Stimulated activated naive B cell treated with anti-CD40 and anti-IgM and Interleukin-4, amounts not matched to agents 10 μg/mL and 1 μg/mL and 100 μg/mL, for 72 hours (primary cell): ENCODE results near the gene VSTM2B.

Source experiments
- ATAC-seq, 2 donors: fragments of 150-1000 bp; cut with Tn5 transposase; replicated peaks; 2 replicates each; pipeline ENCODE4 v1.10.0; 2021; ENCODE audit warnings: moderate library complexity in 1 of 2
- DNase-seq: peaks from one replicate; pipeline ENCODE4 v3.0.0; 2021
- H3K27ac Mint-ChIP-seq: one replicate; pipeline ENCODE4 v1.8.0; 2022; ENCODE audit warnings: mild to moderate bottlenecking, mixed read lengths
- H3K27me3 Mint-ChIP-seq, 2 donors: one replicate each; pipeline ENCODE4 v1.8.0; 2022; ENCODE audit warnings: mixed read lengths in 2 of 2
- H3K36me3 Mint-ChIP-seq, 2 donors: one replicate each; pipeline ENCODE4 v1.8.0; 2022; ENCODE audit warnings: mixed read lengths in 2 of 2, mild to moderate bottlenecking in 1 of 2
- H3K4me1 Mint-ChIP-seq, 2 donors: one replicate each; pipeline ENCODE4 v1.8.0; 2022; ENCODE audit warnings: mixed read lengths in 2 of 2, mild to moderate bottlenecking in 1 of 2
- H3K4me3 Mint-ChIP-seq, 2 donors: one replicate each; pipeline ENCODE4 v1.8.0; 2022; ENCODE audit warnings: mild to moderate bottlenecking in 2 of 2, mixed read lengths in 2 of 2, moderate library complexity in 1 of 2
- H3K9me3 Mint-ChIP-seq, 2 donors: one replicate each; pipeline ENCODE4 v1.8.0; 2022; ENCODE audit warnings: mixed read lengths in 2 of 2, mild to moderate bottlenecking in 1 of 2

The VSTM2B gene

DNA sequence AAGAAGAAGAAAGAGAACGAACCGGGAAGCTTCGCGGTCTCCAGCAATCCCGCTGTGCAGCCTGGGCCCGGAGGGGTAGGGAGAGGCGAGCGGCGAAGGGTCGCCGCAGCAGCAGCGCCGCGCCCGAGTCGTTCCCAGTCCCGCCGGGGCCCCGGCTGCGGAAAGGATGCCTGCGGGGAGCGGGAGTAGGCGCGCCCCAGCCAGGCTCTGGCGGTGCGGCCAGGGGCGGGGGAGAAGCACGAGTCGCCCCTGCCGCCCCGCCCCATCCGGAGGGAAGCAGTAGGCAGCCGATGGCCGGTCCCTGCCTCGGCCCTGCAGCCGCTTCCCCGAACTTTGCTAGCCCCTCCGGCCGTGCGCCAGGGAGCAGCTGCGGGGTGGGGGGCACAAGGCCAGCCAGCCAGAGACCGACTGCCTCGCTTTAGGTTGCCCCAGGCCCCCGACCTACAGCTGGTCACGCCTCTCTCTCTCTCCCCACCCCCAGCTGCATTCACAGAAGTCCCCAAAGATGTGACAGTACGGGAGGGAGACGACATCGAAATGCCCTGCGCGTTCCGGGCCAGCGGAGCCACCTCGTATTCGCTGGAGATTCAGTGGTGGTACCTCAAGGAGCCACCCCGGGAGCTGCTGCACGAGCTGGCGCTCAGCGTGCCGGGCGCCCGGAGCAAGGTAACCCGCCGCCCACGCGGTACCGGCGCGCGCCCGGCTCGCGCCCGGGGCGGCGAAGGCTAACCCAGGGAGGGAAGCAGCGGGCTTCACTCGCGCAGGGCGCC lies 1.1 kb downstream of the VSTM2B start:
- peaks cover 24 to 37% of the 10 kb centered on the region in 2 donors for H3K4me1 Mint-ChIP-seq
- peaks cover 2 to 13% of the 10 kb centered on the region in 2 donors for H3K36me3 Mint-ChIP-seq
- peak overlapping the region; percentile 75 for H3K27ac Mint-ChIP-seq
- DNase-seq (no peak), ATAC-seq (no peak)
- H3K27me3 Mint-ChIP-seq = peaks cover 62 to 83% of the 10 kb centered on the region in 2 donors
- H3K4me3 Mint-ChIP-seq = peak overlapping the region; percentile 39 to 76
- peaks cover 5 to 7% of the 10 kb centered on the region in 2 donors for H3K9me3 Mint-ChIP-seq

DNA sequence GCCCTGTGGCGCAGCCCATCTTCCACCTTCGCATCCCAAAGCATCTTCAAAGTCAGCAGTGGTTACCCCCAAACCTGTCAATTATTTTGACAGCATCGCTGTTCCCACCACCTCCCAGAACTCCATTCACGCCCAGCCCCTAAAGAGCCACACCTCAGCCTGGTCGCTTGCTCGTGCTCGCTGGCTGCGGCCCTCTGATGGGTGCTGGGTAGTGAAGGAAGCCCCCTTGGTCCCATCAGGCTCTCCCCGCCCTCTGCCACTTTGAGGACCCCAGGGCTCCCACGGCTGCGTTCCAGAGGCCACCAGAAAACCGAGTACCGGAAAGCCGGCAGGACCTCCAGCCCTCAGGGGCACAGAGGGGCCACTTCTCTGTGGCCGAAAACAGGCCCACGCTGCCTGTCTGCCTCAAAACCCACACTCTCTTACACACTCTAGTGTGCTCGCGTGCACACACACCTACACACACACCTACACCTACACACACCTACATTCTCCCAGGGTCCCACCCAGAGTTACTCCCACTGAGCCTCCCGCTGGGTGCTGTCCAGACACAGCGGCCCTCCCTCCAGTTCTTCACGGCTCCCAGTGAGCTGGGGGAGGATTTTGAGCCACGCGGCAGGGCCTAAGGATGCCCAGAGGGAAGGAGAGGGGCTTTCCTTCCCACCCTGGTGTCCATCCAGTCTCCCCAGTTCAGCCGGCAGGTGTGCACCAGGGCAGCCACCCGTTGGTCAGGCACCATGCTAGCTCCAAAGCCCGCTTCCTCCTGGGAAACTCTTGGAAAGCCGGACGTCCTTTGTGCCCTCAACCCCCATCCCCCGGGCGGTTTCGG lies 1.9 kb downstream of the VSTM2B start:
- Mint-ChIP-seq H3K9me3 (peaks cover 5 to 7% of the 10 kb centered on the region in 2 donors), H3K27me3 (peaks cover 68 to 87% of the 10 kb centered on the region in 2 donors), H3K4me1 (peaks cover 24 to 37% of the 10 kb centered on the region in 2 donors), H3K4me3 (peak overlapping the region; percentile 59 to 76), H3K36me3 (peaks cover 2 to 13% of the 10 kb centered on the region in 2 donors), H3K27ac (peak overlapping the region; percentile 86)
- ATAC-seq (no peak), DNase-seq (no peak)

DNA sequence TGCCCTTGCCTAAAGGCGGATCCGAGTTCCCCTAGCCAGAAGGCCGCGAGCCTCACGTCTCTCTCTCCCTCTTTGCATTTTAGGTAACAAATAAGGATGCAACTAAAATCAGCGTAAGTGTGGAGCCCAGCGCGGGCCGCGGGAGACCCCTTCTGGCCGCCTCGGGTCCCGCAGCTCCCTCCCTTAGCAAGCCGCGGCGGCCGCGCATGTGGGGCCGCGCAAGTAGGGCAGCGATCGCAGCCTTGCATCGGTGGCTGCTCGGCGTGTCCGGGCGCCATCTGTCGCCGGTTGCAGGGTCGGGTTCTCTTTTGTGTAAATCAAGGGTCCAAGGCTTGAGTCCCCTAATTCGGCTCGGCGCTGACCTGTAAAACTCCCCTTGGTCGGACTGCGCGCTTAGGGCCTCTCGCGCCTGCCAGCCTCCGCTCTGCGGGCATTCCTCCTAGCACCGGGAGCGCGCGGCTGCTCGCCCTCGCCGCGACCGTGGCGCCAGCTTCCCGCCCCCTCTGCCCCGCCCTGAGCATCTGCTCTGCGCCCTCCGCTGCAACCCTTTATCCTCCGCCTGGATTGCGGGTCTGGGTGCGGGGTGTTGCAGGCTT lies 2.7 kb downstream of the VSTM2B start:
- Mint-ChIP-seq H3K27ac (peak overlapping the region; percentile 86), H3K9me3 (peaks cover 2 to 7% of the 10 kb centered on the region in 2 donors), H3K27me3 (peaks cover 65 to 87% of the 10 kb centered on the region in 2 donors), H3K36me3 (peaks cover 2 to 13% of the 10 kb centered on the region in 2 donors), H3K4me3 (peak overlapping the region; percentile 59 to 76), H3K4me1 (peaks cover 24 to 37% of the 10 kb centered on the region in 2 donors)
- DNase-seq (peak; percentile 48), ATAC-seq (peak; percentile 78 to 85)

DNA sequence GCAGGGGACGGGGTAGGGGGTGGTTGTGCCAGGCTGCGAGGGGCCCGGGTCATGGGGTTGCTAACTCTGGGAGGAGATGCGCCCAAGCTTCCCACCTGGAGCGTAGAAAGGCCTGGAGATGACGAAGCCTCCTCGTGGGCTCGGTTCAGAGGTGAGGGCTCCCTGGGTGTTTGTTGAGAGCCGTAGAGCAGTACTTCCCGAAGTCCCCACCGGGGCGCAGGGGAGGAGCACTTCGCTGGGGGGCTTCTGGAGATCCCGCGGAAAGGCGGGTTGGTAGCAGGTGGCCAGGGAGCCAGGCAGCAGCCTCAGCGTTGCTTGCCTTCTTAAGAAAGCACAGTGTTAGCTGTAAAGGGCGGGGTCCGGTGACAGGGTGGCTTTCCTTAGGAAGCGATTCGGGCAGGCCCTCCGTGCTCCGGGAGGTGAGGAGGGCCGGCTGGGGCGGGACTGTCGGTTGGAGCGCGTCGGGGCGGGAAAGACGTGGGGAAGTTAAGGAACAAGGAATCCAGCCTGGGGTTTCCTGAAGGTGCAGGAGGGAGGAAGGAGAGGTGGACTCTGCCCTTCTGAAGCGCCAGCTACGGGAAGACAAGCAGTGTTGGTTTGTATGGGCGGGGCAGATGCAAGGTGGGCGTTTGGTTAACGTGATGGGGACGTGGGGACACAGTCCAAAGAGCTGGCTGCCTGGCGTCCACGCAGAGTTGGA lies 3.3 kb downstream of the VSTM2B start:
- Mint-ChIP-seq H3K27me3 (peaks cover 68 to 87% of the 10 kb centered on the region in 2 donors), H3K4me3 (peak overlapping the region; percentile 44 to 59), H3K36me3 (peaks cover 2 to 13% of the 10 kb centered on the region in 2 donors), H3K9me3 (peaks cover 0 to 7% of the 10 kb centered on the region in 2 donors), H3K27ac (peak overlapping the region; percentile 74), H3K4me1 (peaks cover 24 to 37% of the 10 kb centered on the region in 2 donors)
- no peak for DNase-seq
- no peak for ATAC-seq

DNA sequence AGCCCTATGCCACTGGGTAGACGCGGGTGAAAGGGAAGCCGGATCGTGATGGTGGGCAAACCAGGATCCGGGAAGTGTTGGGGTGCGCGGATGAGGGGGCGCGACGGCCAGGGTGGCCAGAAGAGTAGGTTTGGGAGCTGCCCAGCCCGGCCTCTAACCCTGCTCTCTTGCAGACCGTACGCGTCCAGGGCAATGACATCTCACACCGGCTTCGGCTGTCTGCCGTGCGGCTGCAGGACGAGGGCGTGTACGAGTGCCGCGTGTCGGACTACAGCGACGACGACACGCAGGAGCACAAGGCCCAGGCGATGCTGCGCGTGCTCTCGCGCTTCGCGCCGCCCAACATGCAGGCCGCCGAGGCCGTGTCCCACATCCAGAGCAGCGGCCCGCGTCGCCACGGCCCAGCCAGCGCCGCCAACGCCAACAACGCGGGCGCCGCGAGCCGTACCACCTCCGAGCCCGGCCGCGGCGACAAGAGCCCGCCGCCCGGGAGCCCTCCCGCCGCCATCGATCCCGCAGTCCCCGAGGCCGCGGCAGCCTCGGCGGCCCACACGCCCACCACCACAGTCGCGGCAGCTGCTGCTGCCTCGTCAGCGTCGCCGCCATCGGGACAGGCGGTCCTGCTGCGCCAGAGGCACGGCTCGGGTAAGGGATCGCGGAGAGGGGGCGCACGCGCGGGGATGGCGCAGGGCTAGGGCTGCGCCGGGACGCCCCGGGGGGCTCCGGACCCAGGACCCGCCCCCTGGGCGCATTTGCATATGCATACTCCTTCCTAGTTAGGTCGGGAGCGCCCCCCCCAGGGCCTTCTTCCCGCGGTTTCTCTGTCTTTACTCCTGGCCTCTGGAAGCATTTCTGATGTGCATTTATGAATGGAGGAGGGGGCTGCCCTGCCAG lies 4.1 kb downstream of the VSTM2B start:
- peak overlapping the region; percentile 39 to 44 for H3K4me3 Mint-ChIP-seq
- peaks cover 64 to 85% of the 10 kb centered on the region in 2 donors for H3K27me3 Mint-ChIP-seq
- H3K36me3 Mint-ChIP-seq = peaks cover 2 to 13% of the 10 kb centered on the region in 2 donors
- ATAC-seq = no peak
- H3K27ac Mint-ChIP-seq = peak overlapping the region; percentile 74
- H3K9me3 Mint-ChIP-seq = peaks cover 0 to 7% of the 10 kb centered on the region in 2 donors
- DNase-seq = no peak
- H3K4me1 Mint-ChIP-seq = peaks cover 24 to 37% of the 10 kb centered on the region in 2 donors

DNA sequence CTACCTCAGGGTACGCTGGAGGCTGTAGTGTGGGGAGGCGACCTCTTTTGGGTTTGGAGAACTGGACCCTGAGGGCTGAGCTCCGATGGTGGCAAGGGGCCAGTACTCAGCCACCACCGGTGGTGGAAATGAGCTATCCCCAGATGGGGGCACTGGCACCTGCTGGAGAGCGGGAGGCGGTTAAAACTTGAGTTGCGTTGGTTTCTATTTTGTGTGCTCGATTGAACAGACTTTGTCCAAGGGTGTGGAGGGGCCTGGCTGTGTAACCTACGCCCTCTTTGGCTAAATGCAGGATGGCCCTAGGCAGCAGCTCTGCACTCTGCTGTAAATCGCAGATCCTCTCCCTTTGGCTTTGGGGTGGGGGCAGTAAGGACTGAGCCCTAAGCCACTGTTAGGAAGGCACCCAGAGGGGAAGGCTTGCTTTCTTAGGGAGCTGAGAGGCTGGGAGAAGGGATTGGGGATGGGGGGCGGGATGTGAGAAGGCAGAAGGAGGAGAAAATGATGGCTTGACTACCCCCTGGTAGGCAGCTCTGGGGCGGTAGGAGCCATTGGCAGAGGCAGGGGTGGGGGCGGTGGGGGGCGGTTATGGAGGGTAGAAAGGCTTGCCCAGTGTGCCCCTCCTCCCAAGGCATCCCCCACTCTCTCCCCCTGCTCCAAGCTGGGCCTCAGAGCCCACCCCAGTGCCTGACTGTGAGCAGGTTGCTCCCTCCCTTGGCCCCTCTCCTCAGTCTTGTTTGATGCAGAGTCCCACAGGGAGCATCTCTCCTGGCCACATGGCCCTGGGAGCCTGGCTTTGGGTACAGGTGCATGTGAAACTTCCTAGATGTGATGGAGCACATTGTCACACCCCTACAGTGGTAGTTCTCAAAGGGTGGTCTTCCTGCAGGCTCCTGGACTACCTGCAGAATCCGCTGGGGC lies 5.0 kb downstream of the VSTM2B start:
- Mint-ChIP-seq H3K4me3 (peak overlapping the region in 1 of 2 donors; percentile 39), H3K4me1 (peaks cover 21 to 32% of the 10 kb centered on the region in 2 donors), H3K27me3 (peaks cover 63 to 84% of the 10 kb centered on the region in 2 donors), H3K9me3 (peaks cover 0 to 7% of the 10 kb centered on the region in 2 donors), H3K27ac (no peak overlapping the region), H3K36me3 (peaks cover 0 to 13% of the 10 kb centered on the region in 2 donors)
- ATAC-seq (no peak), DNase-seq (no peak)

DNA sequence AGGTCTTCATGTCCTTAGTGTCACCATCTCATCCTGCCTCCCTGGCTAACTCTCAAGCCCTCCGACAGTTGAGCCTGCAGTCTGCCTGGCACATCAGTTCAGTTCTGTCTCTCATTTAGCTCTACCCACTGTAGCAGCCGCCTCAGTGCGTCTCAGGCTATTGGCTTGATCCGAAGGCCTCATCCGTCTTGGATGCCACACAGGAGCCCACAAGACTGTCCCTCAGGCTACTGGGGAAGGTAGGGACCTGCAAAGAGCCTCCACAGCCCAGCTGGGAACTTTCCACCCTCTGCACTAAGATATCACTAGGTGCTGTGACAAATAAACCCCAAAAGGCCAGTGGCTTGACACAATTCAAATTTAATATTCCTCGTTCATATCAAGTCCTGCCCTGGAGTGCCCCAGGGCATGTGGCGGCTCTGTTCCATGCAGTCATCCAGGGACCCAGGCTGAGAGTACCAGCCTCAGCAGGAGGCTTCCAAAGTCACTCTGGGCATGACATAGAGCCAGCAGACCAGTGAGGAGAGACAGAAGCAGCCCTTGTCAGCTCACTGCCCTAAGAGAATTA lies 5.7 kb downstream of the VSTM2B start:
- Mint-ChIP-seq H3K27ac (no peak overlapping the region), H3K36me3 (peaks cover 0 to 13% of the 10 kb centered on the region in 2 donors), H3K9me3 (peaks cover 0 to 7% of the 10 kb centered on the region in 2 donors), H3K4me1 (peaks cover 21 to 32% of the 10 kb centered on the region in 2 donors), H3K27me3 (peaks cover 63 to 85% of the 10 kb centered on the region in 2 donors), H3K4me3 (no peak overlapping the region)
- DNase-seq (no peak), ATAC-seq (no peak)

DNA sequence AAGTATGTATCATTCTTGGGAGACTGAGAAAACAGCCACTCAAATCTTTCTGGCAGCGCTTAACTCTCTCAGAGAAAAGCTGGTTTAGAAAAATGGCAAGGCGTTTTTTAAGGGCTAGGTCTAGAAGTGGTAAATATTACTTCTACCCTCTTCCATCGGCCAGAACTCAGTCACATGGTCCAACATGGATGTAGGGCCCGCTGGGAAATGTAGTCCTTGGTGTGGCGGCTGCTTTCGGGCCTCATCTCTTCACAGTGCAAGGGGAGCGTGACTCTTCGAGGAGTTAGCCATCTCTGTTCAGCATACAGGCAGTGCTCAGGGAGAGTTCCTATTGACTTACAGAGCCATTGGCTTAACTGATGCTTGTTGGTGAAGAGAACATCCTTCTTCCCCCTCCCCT lies 6.3 kb downstream of the VSTM2B start:
- Mint-ChIP-seq H3K9me3 (peaks cover 0 to 7% of the 10 kb centered on the region in 2 donors), H3K27ac (no peak overlapping the region), H3K4me1 (peaks cover 21 to 30% of the 10 kb centered on the region in 2 donors), H3K27me3 (peaks cover 63 to 83% of the 10 kb centered on the region in 2 donors), H3K4me3 (no peak overlapping the region), H3K36me3 (peaks cover 0 to 13% of the 10 kb centered on the region in 2 donors)
- DNase-seq = no peak
- no peak for ATAC-seq

DNA sequence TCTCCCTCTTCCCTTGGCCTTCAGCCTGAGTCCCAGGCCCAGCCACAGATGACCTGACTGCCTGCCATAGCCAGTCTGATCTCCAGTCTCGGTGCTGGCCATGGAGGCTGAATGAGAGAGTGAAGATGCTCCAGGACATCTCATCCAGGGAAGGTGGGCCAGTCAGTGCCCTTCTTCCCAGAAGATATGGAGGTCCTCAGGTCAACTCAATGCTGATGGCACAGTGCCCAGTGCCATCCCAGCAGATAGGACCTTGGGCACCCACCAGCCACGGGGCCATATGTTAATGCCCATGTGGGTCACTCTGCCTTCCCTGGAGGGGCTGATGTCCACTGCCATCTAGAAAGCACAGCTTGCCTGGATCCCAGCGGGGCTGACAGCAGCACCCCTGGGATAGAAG lies 7.2 kb downstream of the VSTM2B start:
- Mint-ChIP-seq H3K36me3 (peaks cover 0 to 11% of the 10 kb centered on the region in 2 donors), H3K4me3 (no peak overlapping the region), H3K4me1 (peaks cover 17 to 21% of the 10 kb centered on the region in 2 donors), H3K27ac (no peak overlapping the region), H3K9me3 (peaks cover 0 to 5% of the 10 kb centered on the region in 2 donors), H3K27me3 (peaks cover 57 to 74% of the 10 kb centered on the region in 2 donors)
- DNase-seq = no peak
- no peak for ATAC-seq

DNA sequence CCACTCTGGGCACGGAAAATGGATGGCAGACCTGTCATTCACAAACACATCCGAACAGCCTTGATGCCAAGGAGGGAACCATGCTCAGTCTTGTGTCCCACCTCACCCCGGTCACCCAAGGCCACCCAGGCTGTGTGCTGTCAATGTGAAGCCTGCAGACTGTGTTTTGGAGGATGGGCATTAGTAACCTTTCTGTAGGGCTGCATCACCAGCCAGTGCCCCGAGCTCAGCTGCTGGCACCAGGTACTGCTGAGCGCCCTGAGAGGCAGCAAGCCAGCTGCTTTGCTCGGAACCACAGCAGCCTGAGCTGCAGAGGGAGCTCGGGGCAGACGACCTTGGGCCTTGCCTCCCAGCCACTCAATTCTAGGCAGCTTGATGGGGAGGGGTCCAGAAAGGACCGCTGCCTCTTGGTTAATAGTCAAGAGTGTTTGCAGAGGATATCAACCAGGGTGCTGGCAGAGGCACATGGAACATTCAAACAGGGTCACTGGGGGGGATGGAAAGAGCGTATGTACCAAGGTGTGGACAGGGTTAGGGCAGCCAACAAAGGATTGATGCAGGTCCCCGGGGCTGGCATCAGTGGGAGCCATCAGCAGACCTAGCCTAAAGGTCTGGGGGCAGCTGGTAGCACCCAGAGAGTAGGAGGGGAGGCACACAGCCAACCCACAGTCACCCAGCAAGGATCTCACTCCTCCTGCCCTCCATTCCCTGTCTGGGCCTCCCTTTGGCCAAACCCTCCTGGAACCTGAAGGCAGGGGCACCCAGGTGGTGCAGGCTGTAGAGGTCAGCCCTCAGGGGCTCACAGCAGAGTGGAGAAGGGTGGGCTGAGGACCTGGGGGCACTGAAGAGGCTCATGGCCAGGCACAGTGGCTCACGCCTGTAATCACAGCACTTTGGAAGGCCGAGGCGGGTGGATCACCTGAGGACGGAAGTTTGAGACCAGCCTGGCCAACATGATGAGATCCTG lies 8.1 kb downstream of the VSTM2B start:
- Mint-ChIP-seq H3K36me3 (peaks cover 0 to 6% of the 10 kb centered on the region in 2 donors), H3K9me3 (peaks cover 0 to 6% of the 10 kb centered on the region in 2 donors), H3K4me3 (no peak overlapping the region), H3K27me3 (peaks cover 48 to 65% of the 10 kb centered on the region in 2 donors), H3K27ac (no peak overlapping the region), H3K4me1 (peaks cover 9 to 12% of the 10 kb centered on the region in 2 donors)
- ATAC-seq (no peak), DNase-seq (no peak)

DNA sequence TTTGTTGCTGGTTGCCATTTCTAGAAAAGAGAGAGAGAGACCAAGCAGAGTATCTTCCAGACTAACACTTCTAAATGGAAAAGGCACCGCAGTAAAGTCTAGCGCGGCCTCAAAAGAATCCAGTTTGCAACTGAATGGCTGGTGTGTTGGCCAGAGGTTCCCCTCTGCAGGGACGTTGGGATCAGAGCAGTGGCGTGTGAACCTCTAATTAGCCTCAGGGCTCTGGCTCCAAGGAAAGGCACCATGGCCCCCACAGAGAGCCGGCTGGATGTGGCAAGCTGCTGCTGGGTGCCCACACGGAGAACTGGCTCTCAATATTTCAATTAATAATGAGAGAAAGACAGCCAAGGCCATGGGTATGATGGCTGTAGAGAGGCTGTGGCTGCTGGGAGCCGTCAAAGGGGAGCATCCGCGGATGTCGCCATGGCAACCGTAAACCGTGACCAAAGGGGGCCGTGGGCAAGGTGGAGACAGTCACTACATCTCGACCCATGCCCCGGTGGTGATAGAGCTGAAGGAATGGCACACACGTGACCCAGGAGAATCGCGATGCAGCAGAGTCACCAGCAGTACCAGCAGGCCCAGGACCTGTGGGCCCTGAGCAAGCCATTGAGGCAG lies 9.5 kb downstream of the VSTM2B start:
- DNase-seq = no peak
- peaks cover 38 to 53% of the 10 kb centered on the region in 2 donors for H3K27me3 Mint-ChIP-seq
- no peaks in the 10 kb centered on the region for H3K36me3 Mint-ChIP-seq
- ATAC-seq = no peak
- peaks cover 0 to 4% of the 10 kb centered on the region in 2 donors for H3K9me3 Mint-ChIP-seq
- H3K4me1 Mint-ChIP-seq = peaks cover 2 to 3% of the 10 kb centered on the region in 2 donors
- H3K4me3 Mint-ChIP-seq = no peak overlapping the region
- no peak overlapping the region for H3K27ac Mint-ChIP-seq
